Cardiac fibroblast (primary cell): ENCODE results near the gene STMP1.

Source experiments
- DNase-seq, 2 donors: peaks; one replicate each; pipeline versions ENCODE4 v3.0.0 to v3.0.0-alpha.2; 2010; ENCODE audit warnings: low read depth in 2 of 2
- H3K4me3 ChIP-seq, 2 donors: replicated peaks in 1 of 2; 1 replicate in 1 of 2; 2 replicates in 1 of 2; pipeline ENCODE4 v1.5.1; 2011; ENCODE audit warnings: low read depth in 2 of 2, low read length in 2 of 2, mild to moderate bottlenecking in 2 of 2, moderate library complexity in 1 of 2
- CTCF ChIP-seq: IDR thresholded peaks from one replicate; pipeline ENCODE4 v1.5.1; 2011; ENCODE audit warnings: low read depth, mild to moderate bottlenecking, low read length, inconsistent platforms

STMP1 gene

DNA sequence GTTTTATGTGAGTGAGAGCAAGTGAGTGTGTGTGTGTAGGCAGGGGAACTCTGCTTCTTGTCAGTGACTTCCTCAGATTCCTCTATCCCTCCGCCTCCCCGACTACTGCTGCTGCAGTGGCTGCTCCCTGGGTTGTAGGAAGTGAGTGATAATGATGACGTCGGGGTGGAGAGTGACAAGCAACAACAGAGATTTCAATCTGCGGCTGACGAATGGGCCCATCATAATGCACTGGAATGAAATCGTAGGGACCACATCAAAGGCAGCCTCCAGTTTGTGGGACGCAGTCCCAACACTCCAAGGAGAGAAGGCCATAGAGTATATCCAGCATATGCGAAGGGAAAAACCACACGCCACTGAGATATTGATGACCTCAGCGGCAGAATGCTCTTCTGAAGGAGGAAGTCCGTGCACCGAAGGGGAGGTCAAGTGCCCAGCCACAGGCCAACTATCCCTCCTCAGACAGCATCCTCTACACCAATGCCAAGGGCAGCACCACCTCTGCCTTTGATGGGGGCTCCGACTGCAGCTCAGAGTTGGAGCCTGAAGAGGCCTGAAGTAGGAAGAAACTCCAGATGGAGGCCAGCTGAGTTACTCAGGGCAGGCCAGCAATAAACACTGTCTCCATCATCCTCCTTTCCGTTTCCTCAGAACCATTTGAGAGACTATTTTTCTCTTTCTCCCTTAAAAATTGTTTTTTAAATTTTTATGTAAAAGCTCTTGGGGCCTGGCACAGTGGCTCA lies 11.3 kb upstream of the STMP1 start:
- no peak overlapping the region for H3K4me3 ChIP-seq
- DNase-seq, result peak; percentile 76 to 81
- TF ChIP-seq CTCF, result no peak

DNA sequence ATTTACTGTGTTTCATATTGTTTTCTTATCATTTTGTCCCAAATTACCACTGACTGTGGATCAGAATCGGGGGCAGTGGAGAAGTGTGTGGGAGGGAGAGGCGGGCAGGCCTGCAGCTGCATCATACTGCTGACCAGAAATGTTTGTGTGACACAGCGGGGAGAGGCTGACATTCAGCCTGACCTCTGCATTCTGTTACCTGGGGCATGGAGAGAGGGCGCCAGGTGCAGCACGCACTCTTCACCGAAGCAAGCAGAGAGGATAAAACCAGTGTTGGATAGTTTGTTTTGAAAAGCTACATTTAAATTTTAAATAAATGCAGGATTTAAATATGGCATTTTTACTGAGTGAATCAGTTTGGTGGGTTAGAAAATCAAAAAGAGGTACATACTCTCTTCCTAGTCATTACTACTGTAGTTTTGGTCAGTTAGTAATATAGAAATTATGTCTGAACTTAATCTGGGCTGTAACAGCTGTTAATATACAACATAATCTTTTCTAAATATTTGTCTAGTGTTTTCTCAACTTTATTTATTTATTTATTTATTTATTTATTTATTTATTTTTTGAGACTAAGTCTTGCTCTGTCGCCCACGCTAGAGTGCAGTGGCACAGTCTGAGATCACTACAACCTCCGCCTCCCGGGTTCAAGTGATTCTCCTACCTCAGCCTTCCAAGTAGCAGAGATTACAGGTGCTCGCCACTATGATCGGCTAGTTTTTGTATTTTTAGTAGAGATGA lies 8.8 kb upstream of the STMP1 start:
- DNase-seq, result no peak
- no peak for TF ChIP-seq CTCF
- H3K4me3 ChIP-seq, result no peak overlapping the region

GRCh38 chr7:135658564-135658963 lies 3.8 kb upstream of the STMP1 start:
- no peak overlapping the region for H3K4me3 ChIP-seq
- no peak for TF ChIP-seq CTCF
- no peak for DNase-seq

DNA sequence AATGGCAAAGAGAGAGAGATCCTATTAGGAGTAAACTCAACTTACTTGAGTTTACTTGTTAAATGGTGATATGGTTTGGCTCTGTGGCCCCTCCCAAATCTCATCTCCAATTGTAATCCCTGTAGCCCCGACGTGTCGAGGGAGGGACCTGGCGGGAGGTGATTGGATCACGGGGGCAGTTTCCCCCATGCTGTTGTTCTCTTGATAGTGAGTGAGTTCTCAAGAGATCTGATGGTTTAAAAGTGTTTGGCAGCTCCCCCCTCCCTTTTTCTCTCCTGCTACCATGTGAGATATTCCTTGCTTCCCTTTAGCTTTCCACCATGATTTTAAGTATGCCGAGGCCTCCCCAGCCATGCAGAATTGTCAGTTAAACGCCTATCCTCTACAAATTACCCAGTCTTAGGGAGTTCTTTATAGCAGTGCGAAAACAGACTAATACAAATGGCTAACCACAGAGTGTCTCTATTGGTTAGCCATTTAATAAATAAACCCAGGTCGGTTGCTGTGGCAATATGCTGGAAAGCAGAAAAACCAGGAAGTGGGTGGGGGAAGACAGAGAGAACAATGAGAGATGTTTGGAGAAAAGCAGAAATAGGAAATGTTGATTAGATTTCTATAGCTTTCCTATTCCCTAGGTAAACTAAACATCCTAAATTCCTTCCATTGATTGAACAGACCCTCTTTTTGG lies 3.0 kb upstream of the STMP1 start:
- H3K4me3 ChIP-seq, result no peak overlapping the region
- TF ChIP-seq CTCF, result no peak
- peak in 1 of 2 donors; percentile 27 for DNase-seq

GRCh38 chr7:135661311-135662122 lies 797 bp upstream of the STMP1 start:
- DNase-seq, result no peak
- H3K4me3 ChIP-seq, result peak overlapping the region; percentile 28 to 99
- no peak for TF ChIP-seq CTCF

DNA sequence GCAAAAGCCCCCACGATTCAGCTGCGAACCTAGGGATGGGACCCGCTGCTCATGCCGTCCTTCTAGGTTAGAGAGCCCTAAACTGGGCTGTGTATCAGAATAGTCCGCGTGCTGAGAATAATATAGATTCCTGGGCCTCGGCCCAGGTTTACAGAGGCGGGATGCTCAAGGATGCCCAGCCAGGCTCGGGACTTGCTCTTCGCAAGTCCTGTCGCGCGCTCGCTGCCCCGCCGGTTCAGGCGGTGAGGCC lies 266 bp upstream of the STMP1 start:
- no peak for DNase-seq
- H3K4me3 ChIP-seq, result peak overlapping the region; percentile 28 to 99
- no peak for TF ChIP-seq CTCF
